Central memory CD4-positive, alpha-beta T cell (primary cell): ENCODE results near the gene CLDN5.
"Not testable (repeated sequence)": the region's sequence is repeated elsewhere in the genome, so short reads cannot be mapped to it uniquely, and the experiment has no call there.

Source experiments
- DNase-seq: peaks from one replicate; pipeline ENCODE4 v3.0.0; 2022

Gene CLDN5

GRCh38 chr22:19547620-19548019 is 23.4 kb upstream of the CLDN5 start:
- DNase-seq: no peak

- DNase-seq: no peak
Observed at GRCh38 chr22:19546680-19547079, 22.5 kb upstream of the CLDN5 start.

- no peak for DNase-seq
Observed at GRCh38 chr22:19545935-19546207, 21.7 kb upstream of the CLDN5 start.

DNA sequence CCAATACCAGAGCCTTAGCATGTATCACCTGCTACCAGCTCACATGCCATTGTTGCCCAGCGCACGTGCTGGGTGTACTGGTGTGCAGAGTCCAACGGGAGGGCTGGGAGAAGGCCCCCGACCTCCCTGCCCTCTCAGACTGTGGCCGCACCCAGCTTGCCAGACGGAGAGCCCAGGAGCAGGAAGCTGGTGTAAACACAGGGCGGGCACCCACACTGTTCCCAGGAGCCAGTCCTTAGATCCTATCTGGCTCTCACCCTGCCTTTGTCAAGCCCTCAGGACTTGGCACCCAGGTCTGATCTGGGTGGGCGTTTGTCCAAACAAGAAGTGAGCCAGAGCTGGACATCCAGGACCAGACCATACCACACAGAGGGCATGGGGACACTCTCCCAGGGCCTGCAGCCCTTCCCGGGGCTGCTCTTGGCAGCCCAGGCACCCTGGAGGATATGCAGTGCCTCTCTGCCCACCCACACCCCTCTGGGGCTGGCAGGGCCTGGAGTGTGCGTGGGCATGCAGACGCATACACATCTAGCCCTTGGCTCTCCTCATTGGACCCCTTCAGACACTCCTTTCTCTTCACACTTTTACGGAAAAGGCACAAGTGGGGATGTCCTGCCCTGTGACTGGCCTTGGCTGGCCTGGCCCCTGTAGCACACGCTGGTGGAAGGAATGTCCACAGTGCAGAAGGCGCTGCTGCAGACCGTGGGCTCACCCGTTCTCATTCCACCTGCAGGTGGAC is 19.9 kb upstream of the CLDN5 start:
- DNase-seq: no peak

DNA sequence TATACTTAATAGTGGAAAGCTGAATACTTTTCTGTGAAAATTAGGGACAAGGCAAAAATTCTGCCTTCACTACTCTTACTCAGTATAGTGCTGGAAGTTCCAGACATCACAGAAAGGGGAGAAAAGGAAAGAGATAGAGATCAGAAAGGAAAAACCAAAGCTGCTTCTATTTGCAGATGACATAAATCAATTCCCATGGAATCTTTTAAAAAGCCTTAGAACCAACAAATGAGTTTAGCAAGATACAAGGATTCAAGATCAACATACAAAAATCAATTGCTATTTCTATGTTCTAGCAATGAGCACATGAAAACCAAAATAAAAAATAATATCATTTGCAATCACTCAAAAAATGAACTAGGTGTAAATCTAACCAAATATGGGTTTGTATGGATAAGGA is 16.2 kb upstream of the CLDN5 start:
- no peak for DNase-seq

DNA sequence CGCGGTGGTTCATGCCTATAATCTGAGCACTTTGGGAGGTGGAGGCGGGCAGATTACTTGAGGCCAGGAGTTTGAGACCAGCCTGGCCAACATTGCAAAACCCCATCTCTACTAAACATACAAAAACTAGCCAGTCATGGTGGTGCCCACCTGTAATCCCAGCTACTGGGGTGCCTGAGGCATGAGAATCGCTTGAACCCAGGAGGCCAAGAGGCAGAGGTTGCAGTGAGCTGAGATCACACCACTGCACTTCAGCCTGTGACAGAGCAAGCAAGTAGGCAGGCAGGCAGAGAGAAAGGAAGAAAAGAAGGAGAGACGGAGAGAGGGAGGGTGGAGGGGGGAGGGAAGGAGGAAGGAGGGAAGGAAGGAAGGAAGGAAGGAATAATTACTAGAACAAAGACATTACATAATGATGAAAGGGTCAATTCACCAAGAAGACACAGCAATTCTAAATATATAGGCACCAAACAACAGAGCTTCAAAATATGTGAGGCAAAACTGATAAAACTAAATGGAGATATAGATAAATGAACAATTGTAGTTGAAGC is 13.8 kb upstream of the CLDN5 start:
- DNase-seq: no peak

GRCh38 chr22:19536564-19536963 is 12.4 kb upstream of the CLDN5 start:
- DNase-seq: no peak

GRCh38 chr22:19535001-19535400 is 10.8 kb upstream of the CLDN5 start:
- DNase-seq: no peak

GRCh38 chr22:19533857-19534256 is 9.6 kb upstream of the CLDN5 start:
- no peak for DNase-seq

DNA sequence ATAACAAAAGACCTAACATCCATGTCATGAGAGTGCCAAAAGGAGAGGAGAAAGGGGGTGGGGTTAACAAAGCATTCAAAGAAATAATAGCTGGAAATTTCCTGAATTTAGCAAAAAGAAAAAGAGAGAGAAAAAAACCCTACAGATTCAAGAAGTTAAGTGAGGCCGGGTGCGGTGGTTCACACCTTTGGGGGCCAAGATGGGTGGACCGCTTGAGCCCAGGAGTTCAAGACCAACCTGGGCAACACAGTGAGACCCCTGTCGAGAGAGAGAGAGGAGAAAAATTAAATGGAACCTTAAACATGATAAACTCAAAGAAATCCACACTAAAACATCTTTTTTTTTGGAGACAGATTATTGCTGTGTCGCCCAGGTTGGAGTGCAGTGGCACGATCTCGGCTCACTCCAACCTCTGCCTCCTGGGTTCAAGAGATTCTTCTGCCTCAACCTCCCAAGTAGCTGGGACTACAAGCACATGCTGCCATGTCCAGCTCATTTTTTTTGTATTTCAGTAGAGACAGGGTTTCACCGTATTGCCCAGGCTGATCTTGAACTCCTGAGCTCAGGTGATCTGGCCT is 8.9 kb upstream of the CLDN5 start:
- DNase-seq: no peak

DNA sequence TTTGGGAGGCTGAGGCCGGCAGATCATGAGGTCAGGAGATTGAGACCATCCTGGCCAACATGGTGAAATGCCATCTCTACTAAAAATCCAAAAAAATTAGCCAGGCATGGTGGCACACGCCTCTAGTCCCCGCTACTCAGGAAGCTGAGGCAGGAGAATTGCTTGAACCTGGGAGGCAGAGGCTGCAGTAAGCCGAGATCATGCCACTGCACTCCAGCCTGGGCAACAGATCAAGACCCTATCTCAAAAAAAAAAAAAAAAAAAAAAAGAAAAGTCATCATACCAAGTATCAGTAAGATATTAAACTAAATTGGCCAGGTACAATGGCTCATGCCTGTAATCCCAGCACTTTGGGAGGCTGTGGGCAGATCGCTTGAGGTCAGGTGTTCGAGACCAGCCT is 7.1 kb upstream of the CLDN5 start:
- not testable (repeated sequence) for DNase-seq

DNA sequence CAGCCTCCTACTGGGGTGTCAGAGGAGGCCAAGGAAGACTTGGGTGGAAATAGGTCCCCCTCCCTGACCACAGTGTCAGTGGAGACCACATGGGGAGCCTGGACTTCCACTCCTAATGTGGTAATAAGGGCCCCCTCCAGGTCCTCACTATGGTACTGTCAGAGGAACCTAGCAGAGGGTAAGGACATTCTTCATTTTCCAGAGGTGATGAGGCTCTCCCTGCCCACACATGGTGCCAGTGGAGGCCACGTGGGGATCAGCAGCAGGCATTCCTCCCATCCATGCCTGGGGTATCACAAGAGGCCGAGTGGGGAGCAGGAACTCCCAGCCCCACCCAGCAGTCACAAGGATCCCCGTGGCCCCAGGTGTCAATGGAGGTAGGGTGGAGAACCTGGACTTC is 6.5 kb upstream of the CLDN5 start:
- DNase-seq: no peak

DNA sequence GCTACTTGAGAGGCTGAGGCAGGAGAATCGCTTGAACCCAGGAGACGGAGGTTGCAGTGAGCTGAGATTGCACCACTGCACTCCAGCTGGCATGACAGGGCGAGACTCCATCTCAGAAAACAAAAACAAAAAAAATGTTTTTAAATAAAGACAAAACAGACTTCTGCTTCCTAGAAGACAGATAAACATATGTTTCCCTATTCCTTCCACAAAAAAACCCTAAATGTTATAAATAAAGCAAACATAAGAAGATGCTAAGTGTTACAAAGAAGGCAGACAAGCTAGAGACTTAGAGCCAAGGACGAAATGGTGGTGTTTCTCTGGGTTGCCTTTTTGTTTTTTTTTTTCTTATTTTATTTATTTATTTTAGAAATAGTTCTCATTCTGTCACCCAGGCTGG is 5.6 kb upstream of the CLDN5 start:
- no peak for DNase-seq

GRCh38 chr22:19527861-19528417 is 3.7 kb upstream of the CLDN5 start:
- no peak for DNase-seq

- DNase-seq: no peak
Observed at GRCh38 chr22:19527321-19527721, 3.1 kb upstream of the CLDN5 start.

- no peak for DNase-seq
Observed at GRCh38 chr22:19526702-19527111, 2.5 kb upstream of the CLDN5 start.

DNA sequence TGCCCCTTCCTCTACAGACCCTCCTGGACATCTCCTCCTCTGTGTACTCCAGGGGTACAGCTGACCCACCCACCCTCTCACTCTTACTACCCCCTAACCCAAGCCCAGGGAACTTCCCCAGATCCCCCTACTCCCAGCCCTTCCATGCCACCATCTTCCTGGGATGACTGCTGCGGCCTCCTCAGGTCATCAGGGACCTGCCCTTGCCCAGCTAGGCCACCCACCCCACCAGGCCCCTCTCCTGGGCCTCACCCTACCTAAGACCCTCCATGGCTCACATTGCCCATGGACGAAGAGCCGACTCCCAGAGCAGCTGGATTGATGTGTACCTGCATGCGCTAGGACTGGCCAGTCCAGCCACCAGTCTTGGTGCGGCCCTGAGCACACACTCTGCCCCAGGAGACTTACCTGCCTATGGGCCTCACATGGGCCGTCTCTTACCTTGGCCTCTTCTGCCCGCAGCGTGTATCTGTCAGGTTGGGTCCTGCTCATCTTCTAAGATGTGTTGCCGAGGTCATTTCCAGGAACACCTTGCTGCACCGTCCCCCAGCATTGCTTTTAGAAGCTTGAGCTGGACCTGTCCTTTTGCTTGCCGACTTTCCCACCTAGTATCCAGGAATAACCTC is 2.0 kb upstream of the CLDN5 start:
- no peak for DNase-seq

GRCh38 chr22:19525666-19526065 is 1.5 kb upstream of the CLDN5 start:
- no peak for DNase-seq

DNA sequence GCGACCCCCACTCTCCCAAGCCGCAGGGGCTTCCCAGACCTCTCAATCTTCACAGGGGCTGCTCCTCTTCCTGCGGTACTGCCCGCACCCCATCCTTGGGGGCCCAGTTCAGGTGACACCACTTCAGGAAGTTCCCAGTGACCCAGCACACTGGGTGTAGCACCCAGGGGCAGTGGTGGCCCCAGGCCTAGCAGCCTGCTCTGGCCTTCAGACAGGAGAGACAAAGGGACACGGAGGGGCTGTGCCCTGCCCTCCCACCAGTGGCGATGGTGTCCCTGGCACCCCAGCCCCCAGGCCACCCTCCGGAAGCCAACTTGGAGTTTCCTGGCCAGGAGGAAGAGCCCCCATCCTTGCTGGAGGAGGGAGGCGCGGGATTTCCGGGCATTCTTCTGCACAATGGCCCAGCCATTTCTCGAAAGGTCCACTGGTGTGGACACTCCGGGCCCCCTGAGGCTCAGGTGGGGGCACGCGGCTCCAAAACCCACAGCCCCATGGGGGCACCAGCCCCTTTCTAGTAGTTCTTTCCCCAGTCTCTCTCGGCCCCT is 978 bp upstream of the CLDN5 start:
- DNase-seq: no peak

DNA sequence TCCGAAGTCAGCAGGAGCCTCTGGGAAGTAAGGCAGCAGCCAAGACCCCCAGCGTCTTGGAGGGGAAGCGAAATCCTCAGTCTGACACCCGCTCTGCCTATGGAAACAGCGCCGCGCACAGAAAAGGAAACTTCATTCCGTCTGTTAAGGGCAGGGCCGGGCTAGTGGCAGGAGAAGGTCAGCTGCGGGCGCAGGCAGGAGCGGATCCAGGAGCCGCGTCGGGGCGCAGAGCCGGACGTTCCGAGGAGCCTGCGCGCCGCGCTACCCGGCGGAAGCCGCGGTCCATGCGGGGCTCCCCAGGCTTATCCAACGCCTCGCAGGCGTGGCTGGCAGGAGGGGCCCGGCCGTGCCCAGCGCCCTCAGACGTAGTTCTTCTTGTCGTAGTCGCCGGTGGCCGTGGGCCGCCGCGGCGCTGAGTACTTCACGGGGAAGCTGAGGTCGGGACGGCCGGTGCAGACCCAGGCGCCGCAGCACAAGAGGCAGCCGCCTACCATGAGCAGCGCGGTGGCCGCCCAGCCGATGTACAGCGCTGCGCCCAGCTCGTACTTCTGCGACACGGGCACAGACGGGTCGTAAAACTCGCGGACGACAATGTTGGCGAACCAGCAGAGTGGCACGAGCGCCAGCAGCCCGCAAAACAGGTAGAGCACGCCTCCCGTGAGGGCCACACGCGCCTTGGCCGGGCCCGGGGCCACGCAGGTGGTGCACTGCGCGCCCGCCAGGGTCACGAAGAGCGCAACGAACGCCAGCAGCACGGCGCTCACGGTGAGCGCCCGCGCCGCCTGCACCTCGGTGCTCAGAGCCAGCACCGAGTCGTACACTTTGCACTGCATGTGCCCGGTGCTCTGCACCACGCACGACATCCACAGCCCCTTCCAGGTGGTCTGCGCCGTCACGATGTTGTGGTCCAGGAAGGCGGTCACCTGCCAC is 705 bp downstream of the CLDN5 start:
- DNase-seq: no peak

- no peak for DNase-seq
Observed at GRCh38 chr22:19522881-19523239, 1.4 kb downstream of the CLDN5 start.

GRCh38 chr22:19522190-19522880 is 1.9 kb downstream of the CLDN5 start:
- DNase-seq: no peak
